Effector memory CD4-positive, alpha-beta T cell (primary cell): ENCODE data around the gene MALT1.

Experiments
- DNase-seq, 3 donors: peaks; one replicate each; pipeline ENCODE4 v3.0.0-alpha.2; 2020
- H3K27ac ChIP-seq: 2 replicates; pipeline ENCODE4 v1.7.0; 2013; ENCODE audit warnings: mild to moderate bottlenecking, low read length, moderate library complexity; ENCODE audit not compliant: insufficient read depth, poor library complexity, severe bottlenecking
- H3K27me3 ChIP-seq: replicated peaks from 2 replicates; pipeline ENCODE4 v1.7.0; 2013; ENCODE audit warnings: mild to moderate bottlenecking, low read length; ENCODE audit not compliant: insufficient read depth, control insufficient read depth, poor library complexity, severe bottlenecking
- H3K36me3 ChIP-seq: 2 replicates; pipeline ENCODE4 v1.7.0; 2013; ENCODE audit warnings: mild to moderate bottlenecking, low read length, moderate library complexity; ENCODE audit not compliant: control insufficient read depth, insufficient read depth
- H3K4me1 ChIP-seq: 2 replicates; pipeline ENCODE4 v1.7.0; 2013; ENCODE audit warnings: low read length, mild to moderate bottlenecking; ENCODE audit not compliant: control insufficient read depth, insufficient read depth, poor library complexity, severe bottlenecking
- H3K4me3 ChIP-seq: 2 replicates; pipeline ENCODE4 v1.7.0; 2013; ENCODE audit warnings: low read length, low read depth, mild to moderate bottlenecking; ENCODE audit not compliant: insufficient read depth, poor library complexity, severe bottlenecking
- H3K9me3 ChIP-seq: 2 replicates; pipeline ENCODE4 v1.7.0; 2013; ENCODE audit warnings: mild to moderate bottlenecking, low read length, moderate library complexity; ENCODE audit not compliant: control insufficient read depth

Gene MALT1

GRCh38 chr18:58723810-58724602, 52.7 kb downstream of the MALT1 start:
- no peak for DNase-seq
- H3K4me1 ChIP-seq: no peaks in the 10 kb centered on the region
- H3K27ac ChIP-seq: no peak overlapping the region
- no peak overlapping the region for H3K4me3 ChIP-seq
- peaks cover 30% of the 10 kb centered on the region for H3K36me3 ChIP-seq
- no peaks in the 10 kb centered on the region for H3K9me3 ChIP-seq
- H3K27me3 ChIP-seq: no peaks in the 10 kb centered on the region

- H3K4me1 ChIP-seq: no peaks in the 10 kb centered on the region
- no peak overlapping the region for H3K27ac ChIP-seq
- H3K9me3 ChIP-seq: no peaks in the 10 kb centered on the region
- H3K4me3 ChIP-seq: no peak overlapping the region
- peaks cover 21% of the 10 kb centered on the region for H3K36me3 ChIP-seq
- no peaks in the 10 kb centered on the region for H3K27me3 ChIP-seq
- DNase-seq: no peak
These were observed 55.4 kb downstream of the MALT1 start for GRCh38 chr18:58726671-58727070.

GRCh38 chr18:58727776-58728500, 56.7 kb downstream of the MALT1 start:
- Histone ChIP-seq H3K4me3 (no peak overlapping the region), H3K36me3 (peaks cover 25% of the 10 kb centered on the region), H3K27ac (no peak overlapping the region), H3K27me3 (no peaks in the 10 kb centered on the region), H3K9me3 (no peaks in the 10 kb centered on the region), H3K4me1 (no peaks in the 10 kb centered on the region)
- DNase-seq: no peak

- no peak for DNase-seq
- no peak overlapping the region for H3K27ac ChIP-seq
- H3K4me1 ChIP-seq: no peaks in the 10 kb centered on the region
- H3K4me3 ChIP-seq: no peak overlapping the region
- H3K36me3 ChIP-seq: peaks cover 26% of the 10 kb centered on the region
- H3K9me3 ChIP-seq: no peaks in the 10 kb centered on the region
- no peaks in the 10 kb centered on the region for H3K27me3 ChIP-seq
These were observed 57.5 kb downstream of the MALT1 start for GRCh38 chr18:58728719-58729118.

- Histone ChIP-seq H3K9me3 (no peaks in the 10 kb centered on the region), H3K27me3 (no peaks in the 10 kb centered on the region), H3K4me1 (no peaks in the 10 kb centered on the region), H3K27ac (no peak overlapping the region), H3K4me3 (no peak overlapping the region), H3K36me3 (peaks cover 35% of the 10 kb centered on the region)
- DNase-seq: no peak
These were observed 59.4 kb downstream of the MALT1 start for GRCh38 chr18:58730618-58731017.

GRCh38 chr18:58732471-58732870, 61.2 kb downstream of the MALT1 start:
- Histone ChIP-seq H3K9me3 (no peaks in the 10 kb centered on the region), H3K36me3 (peaks cover 50% of the 10 kb centered on the region), H3K27ac (no peak overlapping the region), H3K4me3 (no peak overlapping the region), H3K4me1 (no peaks in the 10 kb centered on the region), H3K27me3 (no peaks in the 10 kb centered on the region)
- DNase-seq: no peak

- H3K36me3 ChIP-seq: peaks cover 58% of the 10 kb centered on the region
- DNase-seq: no peak
- no peak overlapping the region for H3K27ac ChIP-seq
- no peak overlapping the region for H3K4me3 ChIP-seq
- no peaks in the 10 kb centered on the region for H3K9me3 ChIP-seq
- no peaks in the 10 kb centered on the region for H3K4me1 ChIP-seq
- no peaks in the 10 kb centered on the region for H3K27me3 ChIP-seq
These were observed 62.6 kb downstream of the MALT1 start for GRCh38 chr18:58733866-58734265.

- H3K27ac ChIP-seq: no peak overlapping the region
- H3K9me3 ChIP-seq: no peaks in the 10 kb centered on the region
- H3K4me1 ChIP-seq: no peaks in the 10 kb centered on the region
- H3K4me3 ChIP-seq: no peak overlapping the region
- peaks cover 63% of the 10 kb centered on the region for H3K36me3 ChIP-seq
- H3K27me3 ChIP-seq: no peaks in the 10 kb centered on the region
- no peak for DNase-seq
These were observed 67.1 kb downstream of the MALT1 start for GRCh38 chr18:58738322-58738721.

GRCh38 chr18:58745914-58746313, 74.6 kb downstream of the MALT1 start:
- H3K36me3 ChIP-seq: peaks cover 80% of the 10 kb centered on the region
- H3K4me3 ChIP-seq: no peak overlapping the region
- H3K4me1 ChIP-seq: no peaks in the 10 kb centered on the region
- H3K9me3 ChIP-seq: peaks cover 5% of the 10 kb centered on the region
- H3K27ac ChIP-seq: no peak overlapping the region
- no peak for DNase-seq
- no peaks in the 10 kb centered on the region for H3K27me3 ChIP-seq

GRCh38 chr18:58748899-58749595, 77.8 kb downstream of the MALT1 start:
- no peak for DNase-seq
- Histone ChIP-seq H3K27me3 (no peaks in the 10 kb centered on the region), H3K9me3 (peaks cover 5% of the 10 kb centered on the region), H3K36me3 (peaks cover 62% of the 10 kb centered on the region), H3K4me1 (no peaks in the 10 kb centered on the region), H3K4me3 (no peak overlapping the region), H3K27ac (no peak overlapping the region)
